WERI-Rb-1 (cell line): ENCODE results near the gene SNF8.

Experiments
- DNase-seq: peaks from one replicate; pipeline ENCODE4 v3.0.0-alpha.2; 2020
- H3K27ac ChIP-seq: fragments of 250-450 bp; sonication (Bioruptor Pico); 2 replicates; pipeline ENCODE4 v1.5.1; 2020; ENCODE audit warnings: mild to moderate bottlenecking, moderate library complexity
- H3K27me3 ChIP-seq: fragments of 250-450 bp; sonication (Bioruptor Pico); 2 replicates; pipeline ENCODE4 v1.5.1; 2021; ENCODE audit warnings: mild to moderate bottlenecking, low read depth, moderate library complexity; ENCODE audit not compliant: insufficient read depth, severe bottlenecking
- H3K36me3 ChIP-seq: fragments of 250-450 bp; sonication (Bioruptor Pico); 2 replicates; pipeline ENCODE4 v1.5.1; 2020; ENCODE audit warnings: mild to moderate bottlenecking, moderate library complexity
- H3K4me3 ChIP-seq: 2 replicates; pipeline ENCODE4 v1.5.1; 2011; ENCODE audit warnings: low read depth, mild to moderate bottlenecking, control low read depth, low read length
- H3K9me3 ChIP-seq: fragments of 250-450 bp; sonication (Bioruptor Pico); 2 replicates; pipeline ENCODE4 v1.5.1; 2021; ENCODE audit warnings: mild to moderate bottlenecking, moderate library complexity; ENCODE audit not compliant: severe bottlenecking
- TF ChIP-seq, protein P1 (sequence below): IDR thresholded peaks from 2 replicates; pipeline ENCODE4 v1.5.1; 2011; ENCODE audit warnings: low read depth, mild to moderate bottlenecking, control low read depth, inconsistent platforms, low read length

Gene SNF8

DNA sequence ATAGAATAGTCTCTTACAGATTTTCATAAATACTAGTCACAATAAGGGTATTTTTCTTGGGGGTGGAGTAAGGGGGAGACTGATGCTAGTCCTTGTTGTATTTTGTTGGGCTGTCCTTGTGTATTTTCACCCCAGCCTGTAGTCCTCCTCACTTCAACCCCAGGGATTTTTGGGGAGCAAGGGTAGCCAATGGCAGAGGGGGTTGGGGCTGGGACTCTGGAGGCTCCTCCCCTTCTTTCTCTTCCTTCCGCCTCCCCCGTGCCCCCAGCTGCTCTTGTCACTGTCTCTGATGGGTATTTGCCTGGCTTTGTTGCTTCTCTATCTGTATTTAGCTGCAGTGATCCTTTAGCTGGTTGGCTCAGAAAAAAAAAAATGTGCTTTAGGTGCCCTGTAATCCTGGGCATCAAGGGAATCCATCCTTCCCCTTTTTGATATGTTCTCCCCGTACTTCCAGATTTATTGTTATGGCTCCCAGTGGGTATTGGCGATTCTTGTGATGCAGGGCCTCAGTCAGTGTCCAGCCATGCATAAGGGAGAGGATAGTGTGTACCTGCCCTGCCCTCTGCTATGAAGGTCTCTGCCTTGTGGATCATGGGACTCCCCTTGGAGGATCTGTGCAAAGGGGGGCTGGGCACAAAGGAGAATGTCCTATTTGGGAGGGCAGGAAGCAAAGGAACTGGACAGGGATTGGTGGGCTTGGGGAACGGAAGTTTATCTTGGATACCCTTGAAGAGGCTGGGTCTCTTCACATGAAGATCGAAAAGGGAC lies 16.5 kb downstream of the SNF8 start:
- no peaks in the 10 kb centered on the region for H3K27me3 ChIP-seq
- TF ChIP-seq, protein P1, sequence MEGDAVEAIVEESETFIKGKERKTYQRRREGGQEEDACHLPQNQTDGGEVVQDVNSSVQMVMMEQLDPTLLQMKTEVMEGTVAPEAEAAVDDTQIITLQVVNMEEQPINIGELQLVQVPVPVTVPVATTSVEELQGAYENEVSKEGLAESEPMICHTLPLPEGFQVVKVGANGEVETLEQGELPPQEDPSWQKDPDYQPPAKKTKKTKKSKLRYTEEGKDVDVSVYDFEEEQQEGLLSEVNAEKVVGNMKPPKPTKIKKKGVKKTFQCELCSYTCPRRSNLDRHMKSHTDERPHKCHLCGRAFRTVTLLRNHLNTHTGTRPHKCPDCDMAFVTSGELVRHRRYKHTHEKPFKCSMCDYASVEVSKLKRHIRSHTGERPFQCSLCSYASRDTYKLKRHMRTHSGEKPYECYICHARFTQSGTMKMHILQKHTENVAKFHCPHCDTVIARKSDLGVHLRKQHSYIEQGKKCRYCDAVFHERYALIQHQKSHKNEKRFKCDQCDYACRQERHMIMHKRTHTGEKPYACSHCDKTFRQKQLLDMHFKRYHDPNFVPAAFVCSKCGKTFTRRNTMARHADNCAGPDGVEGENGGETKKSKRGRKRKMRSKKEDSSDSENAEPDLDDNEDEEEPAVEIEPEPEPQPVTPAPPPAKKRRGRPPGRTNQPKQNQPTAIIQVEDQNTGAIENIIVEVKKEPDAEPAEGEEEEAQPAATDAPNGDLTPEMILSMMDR: no peak
- H3K9me3 ChIP-seq: no peaks in the 10 kb centered on the region
- H3K4me3 ChIP-seq: no peak overlapping the region
- DNase-seq: no peak
- no peak overlapping the region for H3K27ac ChIP-seq
- peaks cover 96% of the 10 kb centered on the region for H3K36me3 ChIP-seq

DNA sequence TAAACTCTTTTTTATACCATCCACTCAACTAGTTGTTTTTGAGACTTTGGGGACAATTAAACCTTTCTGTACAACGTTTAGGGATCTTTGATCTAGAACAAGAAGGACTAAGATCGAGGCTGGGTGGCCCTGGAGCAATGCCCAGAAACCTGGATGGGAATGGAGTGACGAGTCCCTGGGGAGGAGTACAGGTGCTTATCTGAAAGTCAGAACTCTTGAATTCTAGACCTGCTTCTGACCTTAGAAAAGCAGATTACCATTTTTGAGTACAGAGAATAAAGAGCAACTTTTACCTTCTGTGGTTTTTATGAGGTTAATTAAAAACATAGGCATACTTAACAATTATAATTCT lies 18.7 kb downstream of the SNF8 start:
- Histone ChIP-seq H3K9me3 (no peaks in the 10 kb centered on the region), H3K4me3 (no peak overlapping the region), H3K36me3 (peaks cover 96% of the 10 kb centered on the region), H3K27ac (no peak overlapping the region), H3K27me3 (no peaks in the 10 kb centered on the region)
- no peak for DNase-seq
- TF ChIP-seq, protein P1: no peak

DNA sequence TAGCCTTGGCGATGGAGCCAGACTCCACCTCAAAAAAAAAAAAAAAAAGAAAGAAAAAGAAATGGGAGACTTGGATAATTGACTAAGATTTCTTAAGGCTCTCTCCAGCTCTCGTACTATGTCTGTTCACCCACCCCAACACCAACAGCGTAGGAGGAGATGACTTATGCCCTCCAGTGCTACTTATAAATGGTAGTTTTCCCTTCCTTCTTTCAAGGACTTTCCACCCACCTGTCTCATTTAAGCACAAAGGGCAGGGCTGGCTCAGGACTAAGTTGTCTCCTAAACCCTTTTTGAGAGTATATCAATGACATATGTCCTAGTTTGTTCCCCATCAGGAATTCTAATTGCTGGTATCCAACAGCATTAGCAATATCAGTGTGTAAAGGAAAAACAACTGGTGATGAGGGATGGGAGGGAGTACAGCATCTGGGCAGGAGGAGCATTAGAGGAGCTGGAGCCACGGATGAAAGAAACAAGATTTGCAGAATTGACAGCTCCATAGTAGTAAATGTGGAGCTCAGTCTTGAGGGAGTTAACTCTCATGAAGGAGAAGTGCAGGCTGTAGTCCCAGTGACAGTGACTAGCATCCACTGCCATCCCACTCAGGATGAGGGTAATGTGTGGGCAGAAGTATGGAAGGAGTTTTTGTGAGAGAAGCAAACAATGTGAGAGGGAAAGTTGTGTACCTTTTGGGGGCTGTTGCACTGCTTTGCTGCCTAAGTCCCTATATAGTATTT lies 19.2 kb downstream of the SNF8 start:
- TF ChIP-seq, protein P1: no peak
- H3K27me3 ChIP-seq: no peaks in the 10 kb centered on the region
- H3K4me3 ChIP-seq: no peak overlapping the region
- peaks cover 96% of the 10 kb centered on the region for H3K36me3 ChIP-seq
- DNase-seq: no peak
- no peak overlapping the region; the same call in 1 of the 2 replicates for H3K27ac ChIP-seq
- H3K9me3 ChIP-seq: no peaks in the 10 kb centered on the region

DNA sequence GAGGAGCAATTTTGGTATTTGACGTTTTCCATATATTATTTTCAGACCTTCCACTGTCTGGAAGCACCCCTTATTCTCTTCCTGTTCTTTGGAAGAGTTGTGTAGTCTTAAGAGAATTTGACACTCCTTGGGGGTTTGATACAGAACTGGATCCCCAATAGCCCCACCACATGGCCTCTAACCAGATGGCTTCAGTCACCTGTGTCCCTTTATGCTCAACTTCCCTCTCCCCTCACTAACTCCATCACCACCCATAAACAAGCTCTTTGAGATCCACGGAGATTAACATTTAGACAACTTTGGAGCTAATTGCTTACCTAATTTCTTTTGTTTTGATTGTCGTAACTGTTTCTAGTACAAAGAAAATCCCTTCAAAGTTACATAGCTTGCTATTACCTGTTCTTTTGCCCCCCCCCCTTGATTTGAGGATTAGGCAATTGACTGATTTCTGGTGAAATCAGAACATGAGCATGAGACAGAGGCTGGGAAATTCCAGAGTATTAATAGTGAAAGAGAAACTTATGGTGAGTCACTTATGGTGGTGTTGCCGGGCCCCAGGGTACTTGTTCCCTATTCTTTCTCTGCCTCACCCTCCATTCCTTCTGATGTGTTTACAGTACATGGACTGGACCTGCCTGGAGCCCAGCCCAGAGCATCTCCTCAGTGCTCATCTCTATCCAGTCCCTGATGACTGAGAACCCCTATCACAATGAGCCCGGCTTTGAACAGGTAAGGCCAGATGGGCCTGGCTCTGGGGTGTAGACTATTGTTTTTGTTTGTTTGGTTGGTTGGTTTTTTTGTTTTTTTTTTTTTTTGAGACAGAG lies 29.0 kb downstream of the SNF8 start:
- Histone ChIP-seq H3K9me3 (no peaks in the 10 kb centered on the region), H3K27ac (no peak overlapping the region; the same call in 1 of the 2 replicates), H3K36me3 (peaks cover 88% of the 10 kb centered on the region), H3K27me3 (no peaks in the 10 kb centered on the region), H3K4me3 (no peak overlapping the region)
- TF ChIP-seq, protein P1: no peak
- no peak for DNase-seq

DNA sequence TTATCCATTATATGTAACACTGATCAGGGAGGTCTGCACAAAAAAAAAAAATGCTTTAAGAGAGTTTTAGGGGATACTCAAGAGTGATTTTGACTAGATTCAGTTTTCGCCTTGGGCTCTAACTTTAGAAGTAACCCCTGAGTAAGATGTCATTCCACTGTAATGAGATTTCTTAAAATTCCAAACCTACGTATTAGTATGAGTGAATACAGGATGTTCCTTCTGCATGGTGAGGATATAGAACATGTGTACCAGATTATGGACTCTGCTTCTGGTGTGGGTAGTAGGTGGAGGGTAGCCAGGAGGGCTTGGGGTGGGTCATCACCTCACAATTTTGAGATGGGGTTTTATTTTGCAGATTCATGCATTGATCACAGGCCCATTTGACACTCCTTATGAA lies 32.2 kb downstream of the SNF8 start:
- Histone ChIP-seq H3K4me3 (no peak overlapping the region), H3K36me3 (peaks cover 69% of the 10 kb centered on the region), H3K27me3 (no peaks in the 10 kb centered on the region), H3K27ac (no peak overlapping the region), H3K9me3 (no peaks in the 10 kb centered on the region)
- no peak for DNase-seq
- TF ChIP-seq, protein P1: no peak
